HG03045 (cell line): ENCODE data around the gene KCNQ1OT1.

ENCODE experiments used
- ATAC-seq: cut with Tn5 transposase; IDR thresholded peaks from one replicate; pipeline ENCODE4 v1.9.1; 2021; ENCODE audit warnings: mild to moderate bottlenecking, moderate library complexity; ENCODE audit not compliant: unreplicated experiment

KCNQ1OT1 gene

GRCh38 chr11:2669634-2670469, 29.9 kb downstream of the KCNQ1OT1 start:
- ATAC-seq: no peak

- ATAC-seq: no peak
These were observed 30.9 kb downstream of the KCNQ1OT1 start for GRCh38 chr11:2668876-2669275.

- ATAC-seq: no peak
These were observed 31.9 kb downstream of the KCNQ1OT1 start for GRCh38 chr11:2667940-2668339.

GRCh38 chr11:2666828-2667570, 32.8 kb downstream of the KCNQ1OT1 start:
- no peak for ATAC-seq

GRCh38 chr11:2666401-2666741, 33.4 kb downstream of the KCNQ1OT1 start:
- no peak for ATAC-seq

GRCh38 chr11:2665526-2666400, 34.0 kb downstream of the KCNQ1OT1 start:
- no peak for ATAC-seq

GRCh38 chr11:2664791-2665525, 34.8 kb downstream of the KCNQ1OT1 start:
- no peak for ATAC-seq

- ATAC-seq: no peak
These were observed 35.4 kb downstream of the KCNQ1OT1 start for GRCh38 chr11:2664376-2664775.

GRCh38 chr11:2663915-2664314, 35.9 kb downstream of the KCNQ1OT1 start:
- ATAC-seq: no peak

- no peak for ATAC-seq
These were observed 36.3 kb downstream of the KCNQ1OT1 start for GRCh38 chr11:2663506-2663905.

GRCh38 chr11:2662430-2663299, 37.1 kb downstream of the KCNQ1OT1 start:
- ATAC-seq: no peak

GRCh38 chr11:2662024-2662312, 37.8 kb downstream of the KCNQ1OT1 start:
- no peak for ATAC-seq

GRCh38 chr11:2661173-2662023, 38.4 kb downstream of the KCNQ1OT1 start:
- ATAC-seq: no peak

- no peak for ATAC-seq
These were observed 39.3 kb downstream of the KCNQ1OT1 start for GRCh38 chr11:2660357-2660939.

- ATAC-seq: no peak
These were observed 42.0 kb downstream of the KCNQ1OT1 start for GRCh38 chr11:2657697-2658284.

- ATAC-seq: no peak
These were observed 42.9 kb downstream of the KCNQ1OT1 start for GRCh38 chr11:2656859-2657258.

- no peak for ATAC-seq
These were observed 43.8 kb downstream of the KCNQ1OT1 start for GRCh38 chr11:2655834-2656622.
